HepG2 (cell line): ENCODE data around the gene IDUA. TPM values are rescaled to one million over a fixed set of nuclear protein-coding genes. Genes with fewer than 3 reads are reported as not detected.

Experiments
- ARNTL ChIP-seq: sonication (generic); formaldehyde crosslinking; IDR thresholded peaks from 2 replicates; pipeline ENCODE4 v1.4.0; 2020; ENCODE audit warnings: mild to moderate bottlenecking, missing genetic modification reagents
- PLRG1 ChIP-seq: fragments of 450-650 bp; conservative IDR thresholded peaks from 2 replicates; pipeline ENCODE4 v1.6.1; 2016
- PRDM15 ChIP-seq: sonication (generic); formaldehyde crosslinking; IDR thresholded peaks from 2 replicates; pipeline ENCODE4 v1.4.0; 2020; ENCODE audit warnings: missing genetic modification reagents
- ZNF263 ChIP-seq: sonication (generic); formaldehyde crosslinking; IDR thresholded peaks from 2 replicates; pipeline ENCODE4 v1.4.0; 2020; ENCODE audit warnings: missing genetic modification reagents
- ZNF766 ChIP-seq: sonication (generic); formaldehyde crosslinking; IDR thresholded peaks from 2 replicates; pipeline ENCODE4 v1.5.0; 2020; ENCODE audit warnings: missing genetic modification reagents, borderline replicate concordance
- ZNF768 ChIP-seq: sonication (generic); formaldehyde crosslinking; IDR thresholded peaks from 2 replicates; pipeline ENCODE4 v1.4.0; 2020; ENCODE audit warnings: missing genetic modification reagents
- ZSCAN5A ChIP-seq: sonication (generic); formaldehyde crosslinking; IDR thresholded peaks from 2 replicates; pipeline ENCODE4 v1.8.0; 2022; ENCODE audit warnings: mild to moderate bottlenecking, missing genetic modification reagents, borderline replicate concordance
- polyA plus RNA-seq, 8 experiments: library from polyadenylated mRNA; depleted of rRNA in 3 of 8; stranded (reverse) in 7 of 8; unstranded in 1 of 8; fragments of >200 nt; fragmentation: Illumina TruSeq in 4 of 8; extraction: Trizol in 4 of 8; gene quantifications; 2 replicates each; pipeline versions ENCODE4 v1.2.1 to v1.2.3, GENCODE V29; 2011 to 2016; ENCODE audit warnings: low read depth in 4 of 8, missing spikeins in 1 of 8, mixed read lengths in 1 of 8; ENCODE audit not compliant: insufficient read depth in 1 of 8
- total RNA-seq, 5 experiments: library from RNA; depleted of rRNA; stranded (reverse); fragments of >200 nt; fragmentation: Illumina TruSeq; extraction: Trizol; gene quantifications; 2 replicates each; pipeline ENCODE4 v1.2.3, GENCODE V29; 2016; ENCODE audit warnings: low read depth in 1 of 5

The IDUA gene
- total and polyA plus RNA-seq, 2 of the 13 experiments (the other 11 are each of a cell fraction or from before 2014, with no cell fraction given) = 0.77 to 1.0 TPM

- TF ChIP-seq PLRG1 (no peak), ZSCAN5A (CRISPR knock-in tag) (no peak), ARNTL (CRISPR knock-in tag) (no peak), PRDM15 (CRISPR knock-in tag) (no peak), ZNF766 (no peak), ZNF263 (no peak), ZNF768 (no peak)
- TF ChIP-seq, all 625 proteins: peak for 0
These were observed 25.3 kb upstream of the IDUA start (continued) for GRCh38 chr4:961351-962230.
